ENCODE measurements around the gene PLN.

PLN gene

GRCh38 chr6:118542184-118542952 lies 5.7 kb upstream of the PLN start:
- DNase-seq: no peak

DNA sequence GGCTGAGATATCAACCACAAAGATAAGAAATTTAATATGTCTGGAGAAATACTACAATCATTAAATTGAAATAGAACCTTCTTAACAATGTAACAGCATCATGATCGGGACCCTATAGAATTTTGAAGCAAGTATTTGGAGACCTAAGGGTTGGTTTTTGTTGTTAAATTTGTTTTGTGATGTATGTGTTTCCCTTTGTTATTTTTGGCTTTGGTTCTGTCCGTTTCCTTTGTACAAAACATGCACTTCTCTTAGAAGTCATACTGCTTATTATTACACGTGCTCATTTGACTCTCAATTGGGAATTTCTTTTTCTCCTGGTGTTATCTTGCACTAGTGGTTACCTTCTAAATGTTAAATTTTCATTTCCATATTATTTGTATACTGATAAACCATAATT lies 4.0 kb upstream of the PLN start:
- no peak for DNase-seq

DNA sequence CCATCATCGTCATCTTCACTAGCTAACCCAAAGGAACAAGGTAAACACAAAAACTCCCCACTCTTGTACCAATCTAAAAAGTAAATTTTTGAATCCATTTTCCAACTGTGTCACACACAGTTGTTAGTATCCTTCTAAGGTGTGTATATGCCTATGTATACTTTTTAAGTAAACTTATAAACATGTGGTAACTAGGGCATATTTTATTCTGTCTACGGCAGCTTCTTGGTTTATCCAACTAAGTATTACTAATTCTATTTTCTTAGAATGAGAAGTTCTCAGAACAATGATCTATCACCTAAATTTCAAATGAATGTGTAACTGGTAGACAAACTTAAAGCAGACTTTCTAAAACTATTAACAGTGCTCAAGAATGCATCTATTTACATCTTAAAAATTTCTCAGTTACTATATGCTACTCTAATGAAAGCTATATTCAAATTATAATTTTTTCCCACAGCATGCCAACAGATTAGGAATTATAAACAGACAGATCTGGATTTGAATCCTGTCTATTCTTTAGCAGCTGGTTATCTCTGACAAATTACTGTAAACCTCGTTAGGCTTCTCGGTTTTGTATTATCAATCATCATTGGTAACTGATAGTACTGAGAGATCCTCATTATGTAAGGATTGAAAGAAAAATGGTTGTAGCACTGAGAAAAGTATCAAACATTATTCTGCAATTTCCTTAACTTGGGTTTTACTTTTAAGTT lies 1.8 kb upstream of the PLN start:
- DNase-seq: no peak

- DNase-seq: no peak
These were observed 1.2 kb upstream of the PLN start for GRCh38 chr6:118546880-118547218.

GRCh38 chr6:118548613-118549012 lies 517 bp downstream of the PLN start:
- DNase-seq: no peak

DNA sequence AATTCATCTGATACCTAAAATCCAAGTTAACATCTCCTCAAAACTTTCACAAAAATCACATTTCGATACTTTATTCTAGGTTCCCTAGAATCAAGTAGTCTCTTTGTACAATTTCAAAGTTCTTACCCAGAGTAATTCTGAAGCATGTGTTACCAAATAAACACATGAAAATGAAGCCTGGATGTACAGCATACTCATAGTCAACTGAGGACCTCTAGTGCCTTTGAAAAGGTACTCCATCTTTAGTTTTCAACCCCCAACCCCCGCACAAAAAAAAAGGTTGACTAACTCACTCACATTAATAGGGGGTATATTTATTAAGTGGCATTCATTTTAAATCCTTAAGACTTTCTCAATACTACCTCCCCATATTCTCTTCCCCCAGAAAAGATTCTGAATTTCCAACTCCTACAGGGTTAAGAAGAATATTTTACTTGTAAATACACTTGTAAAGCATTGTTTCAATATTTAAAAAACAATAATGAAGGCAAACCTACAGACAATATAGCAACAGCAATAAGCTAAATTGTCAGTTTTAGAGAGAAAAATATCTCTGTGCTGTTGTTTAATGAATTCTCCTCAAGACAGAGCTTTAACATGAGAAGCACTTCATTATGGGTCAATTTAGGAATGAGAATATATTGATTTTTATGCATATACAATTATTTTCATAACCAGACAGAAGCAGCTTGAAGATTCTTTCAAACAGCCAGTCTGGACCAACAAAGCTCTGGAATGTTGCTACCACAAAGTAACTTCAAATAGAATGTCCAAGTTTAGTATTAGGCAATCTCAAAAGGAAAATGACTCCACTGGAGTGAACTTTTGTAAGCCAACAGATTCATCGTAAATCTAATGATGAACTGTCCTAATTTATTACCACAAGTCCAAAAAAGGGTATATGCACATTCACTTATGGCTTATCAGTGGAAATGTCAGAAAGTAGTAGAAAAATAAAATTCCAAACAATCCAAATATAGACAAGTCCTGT lies 3.3 kb downstream of the PLN start:
- peak; percentile 62 for DNase-seq

- DNase-seq: no peak
These were observed 5.0 kb downstream of the PLN start for GRCh38 chr6:118553132-118553531.

DNA sequence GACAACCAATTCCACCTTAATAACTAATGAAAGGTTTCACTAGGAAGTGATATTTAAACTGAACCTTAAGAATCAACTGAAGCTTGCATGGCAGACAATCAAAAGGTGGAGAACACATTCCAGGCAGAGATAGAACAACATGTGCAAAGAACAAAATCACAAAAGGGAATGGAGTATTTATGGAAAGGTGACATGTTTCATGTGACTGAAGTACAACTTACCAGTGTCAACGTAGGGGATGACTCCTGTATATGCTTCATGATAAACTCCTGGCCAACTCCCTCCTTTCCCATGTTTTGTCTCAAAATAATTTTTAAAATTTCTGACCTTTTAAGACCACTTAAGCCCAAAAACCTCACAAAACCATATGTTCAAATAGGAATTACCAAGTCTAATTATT lies 6.6 kb downstream of the PLN start:
- DNase-seq: no peak

DNA sequence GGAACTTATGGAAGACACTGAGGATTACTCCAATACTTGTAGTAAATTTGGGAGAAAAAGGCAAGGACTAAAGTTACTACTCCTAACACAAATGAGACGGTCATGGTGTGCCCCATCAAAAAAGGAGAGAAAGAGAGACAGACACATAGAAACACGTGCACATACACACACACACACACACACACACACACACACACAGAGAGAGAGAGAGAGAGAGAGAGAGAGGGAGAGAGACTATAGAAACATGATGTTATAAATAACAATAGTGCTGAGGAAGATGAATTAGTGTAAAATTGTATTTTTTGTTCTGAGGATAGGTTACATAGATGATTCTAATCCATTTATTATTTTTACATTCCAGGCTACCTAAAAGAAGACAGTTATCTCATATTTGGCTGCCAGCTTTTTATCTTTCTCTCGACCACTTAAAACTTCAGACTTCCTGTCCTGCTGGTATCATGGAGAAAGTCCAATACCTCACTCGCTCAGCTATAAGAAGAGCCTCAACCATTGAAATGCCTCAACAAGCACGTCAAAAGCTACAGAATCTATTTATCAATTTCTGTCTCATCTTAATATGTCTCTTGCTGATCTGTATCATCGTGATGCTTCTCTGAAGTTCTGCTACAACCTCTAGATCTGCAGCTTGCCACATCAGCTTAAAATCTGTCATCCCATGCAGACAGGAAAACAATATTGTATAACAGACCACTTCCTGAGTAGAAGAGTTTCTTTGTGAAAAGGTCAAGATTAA lies 10.5 kb downstream of the PLN start:
- DNase-seq: no peak

DNA sequence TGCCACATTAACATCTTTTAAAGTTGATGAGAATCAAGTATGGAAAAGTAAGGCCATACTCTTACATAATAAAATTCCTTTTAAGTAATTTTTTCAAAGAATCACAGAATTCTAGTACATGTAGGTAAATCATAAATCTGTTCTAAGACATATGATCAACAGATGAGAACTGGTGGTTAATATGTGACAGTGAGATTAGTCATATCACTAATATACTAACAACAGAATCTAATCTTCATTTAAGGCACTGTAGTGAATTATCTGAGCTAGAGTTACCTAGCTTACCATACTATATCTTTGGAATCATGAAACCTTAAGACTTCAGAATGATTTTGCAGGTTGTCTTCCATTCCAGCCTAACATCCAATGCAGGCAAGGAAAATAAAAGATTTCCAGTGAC lies 11.6 kb downstream of the PLN start:
- no peak for DNase-seq

DNA sequence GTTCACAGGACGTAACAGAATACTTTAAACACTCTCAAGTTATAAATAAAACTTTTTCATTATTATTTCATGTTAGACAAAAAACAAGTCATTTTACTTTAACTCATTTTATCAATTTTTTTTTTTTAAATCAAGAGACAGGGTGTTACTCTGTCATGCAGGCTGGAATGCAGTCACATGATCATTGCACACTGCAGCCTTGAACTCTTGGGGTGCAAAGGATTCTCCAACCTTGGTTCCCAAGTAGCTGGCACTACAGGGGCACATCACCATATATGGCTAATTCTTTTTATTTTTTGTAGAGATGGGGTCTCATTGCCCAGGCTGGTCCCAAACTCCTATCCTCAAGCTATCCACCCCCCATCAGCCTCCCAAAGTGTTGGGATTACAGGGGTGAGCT lies 14.2 kb downstream of the PLN start:
- no peak for DNase-seq

DNA sequence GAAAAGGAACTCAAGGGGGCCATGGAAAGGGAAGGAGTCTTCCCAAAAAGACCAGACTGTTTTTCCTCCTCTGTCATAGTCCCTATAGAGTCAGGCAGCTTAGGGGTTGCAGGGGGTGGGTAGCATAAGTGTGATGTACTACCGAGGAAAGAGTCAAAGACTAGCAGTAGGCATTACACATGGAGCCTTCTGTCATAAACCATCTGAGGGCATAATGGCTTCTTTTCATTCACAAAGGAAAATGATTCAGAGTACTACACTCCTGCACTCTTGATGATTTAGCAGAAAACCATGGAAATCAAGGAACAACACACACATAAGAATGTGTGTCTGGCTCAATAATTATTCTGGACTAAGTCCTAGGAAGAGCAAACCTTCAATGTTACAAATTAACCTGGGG lies 14.9 kb downstream of the PLN start:
- DNase-seq: no peak

- DNase-seq: peak; percentile 65
These were observed 17.3 kb downstream of the PLN start for GRCh38 chr6:118565311-118565960.

- no peak for DNase-seq
These were observed 19.9 kb downstream of the PLN start for GRCh38 chr6:118567974-118568373.

GRCh38 chr6:118569498-118569897 lies 21.4 kb downstream of the PLN start:
- DNase-seq: no peak

DNA sequence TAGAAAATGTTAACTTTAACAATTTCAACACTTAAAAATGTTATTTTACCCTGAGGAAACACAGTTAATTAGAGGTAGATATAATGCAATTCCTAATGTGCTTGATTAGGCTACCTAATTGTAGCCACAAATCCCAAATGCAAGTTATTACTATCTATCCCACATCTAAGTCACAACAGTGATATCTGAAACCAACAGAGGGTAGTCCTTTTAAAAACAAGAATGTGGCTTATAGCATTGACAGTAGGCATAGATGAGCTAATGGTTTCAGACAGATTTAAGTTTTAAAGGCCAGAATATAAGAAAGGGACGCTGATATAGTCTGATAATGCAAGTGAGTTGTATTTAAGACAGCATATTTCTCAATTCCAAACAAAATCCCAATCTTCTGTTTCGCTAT lies 23.0 kb downstream of the PLN start:
- DNase-seq: no peak

GRCh38 chr6:118574051-118574865 lies 26.2 kb downstream of the PLN start:
- no peak for DNase-seq

GRCh38 chr6:118577972-118578371 lies 29.9 kb downstream of the PLN start:
- DNase-seq: no peak

DNA sequence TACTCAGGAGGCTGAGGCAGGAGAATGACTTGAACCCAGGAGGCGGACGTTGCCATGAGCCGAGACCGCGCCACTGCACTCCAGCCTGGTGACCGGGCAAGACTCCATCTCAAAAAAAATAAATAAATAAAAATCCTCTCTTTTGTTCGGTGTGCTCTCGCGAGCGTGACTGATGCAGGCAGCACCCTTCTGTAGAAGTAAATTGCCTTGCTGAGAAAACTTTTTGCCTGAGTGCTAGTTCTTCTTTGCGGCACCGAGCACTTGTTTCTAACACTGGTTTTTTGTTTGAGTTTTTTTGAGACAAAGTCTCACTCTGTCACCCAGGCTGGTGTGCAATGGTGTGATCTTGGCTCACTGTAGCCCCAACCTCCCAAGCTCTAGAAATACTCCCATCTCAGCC lies 30.5 kb downstream of the PLN start:
- DNase-seq: no peak

GRCh38 chr6:118579786-118580185 lies 31.7 kb downstream of the PLN start:
- no peak for DNase-seq

Measured in eye (tissue), 1 donor.